Measurements from ENCODE around the gene CSTPP1.

Gene CSTPP1

DNA sequence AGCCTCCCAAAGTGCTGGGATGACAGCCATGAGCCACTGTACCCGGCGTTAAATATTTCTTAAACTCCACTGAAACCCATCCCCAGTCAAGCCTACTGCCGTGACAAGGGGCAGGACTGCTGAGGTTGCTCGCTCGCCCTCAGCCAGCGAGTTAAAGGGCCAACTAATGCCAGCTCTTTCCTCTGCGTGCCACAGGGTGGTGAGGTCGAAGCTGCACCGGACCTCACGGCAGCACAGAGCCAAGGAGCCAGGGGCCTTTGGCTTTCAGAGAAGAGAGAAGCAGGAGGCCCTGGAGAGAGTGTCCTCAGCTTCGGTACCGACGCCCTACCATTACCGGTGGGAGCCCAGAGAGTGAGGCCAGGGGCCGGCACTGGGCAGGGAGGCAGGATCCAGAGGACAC is 227.3 kb downstream of the CSTPP1 start:
- no peaks in the 10 kb centered on the region for H3K27me3 ChIP-seq (ENCODE audit: insufficient read depth, low read depth)
- TF ChIP-seq, protein P1, sequence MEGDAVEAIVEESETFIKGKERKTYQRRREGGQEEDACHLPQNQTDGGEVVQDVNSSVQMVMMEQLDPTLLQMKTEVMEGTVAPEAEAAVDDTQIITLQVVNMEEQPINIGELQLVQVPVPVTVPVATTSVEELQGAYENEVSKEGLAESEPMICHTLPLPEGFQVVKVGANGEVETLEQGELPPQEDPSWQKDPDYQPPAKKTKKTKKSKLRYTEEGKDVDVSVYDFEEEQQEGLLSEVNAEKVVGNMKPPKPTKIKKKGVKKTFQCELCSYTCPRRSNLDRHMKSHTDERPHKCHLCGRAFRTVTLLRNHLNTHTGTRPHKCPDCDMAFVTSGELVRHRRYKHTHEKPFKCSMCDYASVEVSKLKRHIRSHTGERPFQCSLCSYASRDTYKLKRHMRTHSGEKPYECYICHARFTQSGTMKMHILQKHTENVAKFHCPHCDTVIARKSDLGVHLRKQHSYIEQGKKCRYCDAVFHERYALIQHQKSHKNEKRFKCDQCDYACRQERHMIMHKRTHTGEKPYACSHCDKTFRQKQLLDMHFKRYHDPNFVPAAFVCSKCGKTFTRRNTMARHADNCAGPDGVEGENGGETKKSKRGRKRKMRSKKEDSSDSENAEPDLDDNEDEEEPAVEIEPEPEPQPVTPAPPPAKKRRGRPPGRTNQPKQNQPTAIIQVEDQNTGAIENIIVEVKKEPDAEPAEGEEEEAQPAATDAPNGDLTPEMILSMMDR (conservative IDR thresholded peaks at IDR 0.05; ENCODE audit: low read depth, low read length) = no peak
- H2AFZ ChIP-seq (ENCODE audit: low read depth) = no peak overlapping the region
- H3K4me1 ChIP-seq (ENCODE audit: low read depth, poor library complexity, severe bottlenecking) = peaks cover 3% of the 10 kb centered on the region
- H3K4me2 ChIP-seq = no peak overlapping the region
- H3K36me3 ChIP-seq (ENCODE audit: insufficient read depth) = no peaks in the 10 kb centered on the region; the same call in 1 of the 2 replicates
- no peaks in the 10 kb centered on the region for H3K79me2 ChIP-seq (ENCODE audit: insufficient read depth, low read depth)
- H4K20me1 ChIP-seq (ENCODE audit: insufficient read depth) = no peaks in the 10 kb centered on the region
- no peak overlapping the region for H3K27ac ChIP-seq
- H3K4me3 ChIP-seq (IDR thresholded peaks at IDR 0.05; ENCODE audit: insufficient read depth, low read depth, low read length) = no peak overlapping the region
- H3K9ac ChIP-seq = no peak overlapping the region

DNA sequence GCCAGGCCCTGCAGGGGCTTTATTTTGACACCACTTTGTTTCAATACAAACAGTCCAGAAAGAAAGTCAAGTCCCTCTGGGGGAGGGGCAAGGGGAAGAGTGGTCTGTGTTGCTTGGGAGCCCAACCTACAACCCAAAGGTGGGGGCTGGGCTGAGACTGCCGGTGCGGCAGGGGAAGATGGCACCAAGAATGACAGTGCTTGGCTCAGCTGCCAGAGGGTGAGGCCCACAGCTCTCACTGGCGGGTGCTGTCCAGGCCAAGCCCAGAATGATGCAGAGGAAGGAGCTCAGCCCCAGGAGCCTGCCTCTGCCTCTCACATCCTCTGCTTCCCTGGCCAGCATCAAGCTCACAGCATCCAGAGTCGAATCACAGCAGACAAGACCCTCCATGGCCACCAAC is 227.8 kb downstream of the CSTPP1 start:
- H3K4me2 ChIP-seq = no peak overlapping the region
- no peak overlapping the region for H3K27ac ChIP-seq
- TF ChIP-seq, protein P1 (conservative IDR thresholded peaks at IDR 0.05; ENCODE audit: low read depth, low read length) = no peak
- H3K9ac ChIP-seq = no peak overlapping the region
- H3K79me2 ChIP-seq (ENCODE audit: insufficient read depth, low read depth) = peaks cover 2% of the 10 kb centered on the region; the same call in 1 of the 2 replicates
- no peaks in the 10 kb centered on the region for H3K27me3 ChIP-seq (ENCODE audit: insufficient read depth, low read depth)
- H3K36me3 ChIP-seq (ENCODE audit: insufficient read depth) = no peaks in the 10 kb centered on the region; the same call in 1 of the 2 replicates
- H3K4me3 ChIP-seq (IDR thresholded peaks at IDR 0.05; ENCODE audit: insufficient read depth, low read depth, low read length) = no peak overlapping the region
- H3K4me1 ChIP-seq (ENCODE audit: low read depth, poor library complexity, severe bottlenecking) = peaks cover 3% of the 10 kb centered on the region
- no peaks in the 10 kb centered on the region for H4K20me1 ChIP-seq (ENCODE audit: insufficient read depth)
- no peak overlapping the region for H2AFZ ChIP-seq (ENCODE audit: low read depth)

DNA sequence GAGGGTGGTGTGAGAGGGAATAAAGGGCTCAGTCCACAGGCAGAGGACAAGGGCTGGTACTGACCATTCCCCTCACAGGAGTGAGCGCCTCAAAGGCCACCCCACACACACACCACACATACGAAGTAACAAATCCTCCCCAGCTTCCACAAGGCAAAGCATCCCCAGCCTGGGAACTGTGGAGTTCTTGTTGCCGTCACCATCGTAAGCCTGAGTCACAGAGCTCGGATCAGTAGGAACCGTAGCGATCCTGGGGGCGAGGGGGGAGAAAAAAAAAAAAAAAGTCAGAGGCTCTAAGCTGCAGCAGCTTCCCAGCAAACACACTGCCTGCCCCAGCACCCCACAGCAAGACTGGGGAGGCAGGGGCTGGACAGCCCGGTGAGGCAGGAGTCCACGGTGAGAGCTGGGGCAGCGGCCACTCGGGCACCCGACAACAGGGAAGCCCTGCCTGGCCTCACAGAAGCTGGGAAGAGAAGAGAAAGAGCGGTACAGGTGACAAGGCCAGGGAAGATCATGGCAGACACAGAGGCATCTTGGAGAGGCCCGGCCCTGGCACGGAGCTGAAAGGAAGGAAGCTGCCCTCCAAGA is 228.8 kb downstream of the CSTPP1 start:
- Histone ChIP-seq H3K27me3 (ENCODE audit: insufficient read depth, low read depth) (no peaks in the 10 kb centered on the region), H3K79me2 (ENCODE audit: insufficient read depth, low read depth) (peaks cover 10% of the 10 kb centered on the region), H2AFZ (ENCODE audit: low read depth) (no peak overlapping the region), H3K4me1 (ENCODE audit: low read depth, poor library complexity, severe bottlenecking) (peaks cover 3% of the 10 kb centered on the region), H3K27ac (no peak overlapping the region), H3K36me3 (ENCODE audit: insufficient read depth) (no peaks in the 10 kb centered on the region; the same call in 1 of the 2 replicates), H3K4me2 (no peak overlapping the region), H3K9ac (no peak overlapping the region), H3K4me3 (IDR thresholded peaks at IDR 0.05; ENCODE audit: insufficient read depth, low read depth, low read length) (no peak overlapping the region), H4K20me1 (ENCODE audit: insufficient read depth) (no peaks in the 10 kb centered on the region)
- TF ChIP-seq, protein P1 (conservative IDR thresholded peaks at IDR 0.05; ENCODE audit: low read depth, low read length) = no peak

DNA sequence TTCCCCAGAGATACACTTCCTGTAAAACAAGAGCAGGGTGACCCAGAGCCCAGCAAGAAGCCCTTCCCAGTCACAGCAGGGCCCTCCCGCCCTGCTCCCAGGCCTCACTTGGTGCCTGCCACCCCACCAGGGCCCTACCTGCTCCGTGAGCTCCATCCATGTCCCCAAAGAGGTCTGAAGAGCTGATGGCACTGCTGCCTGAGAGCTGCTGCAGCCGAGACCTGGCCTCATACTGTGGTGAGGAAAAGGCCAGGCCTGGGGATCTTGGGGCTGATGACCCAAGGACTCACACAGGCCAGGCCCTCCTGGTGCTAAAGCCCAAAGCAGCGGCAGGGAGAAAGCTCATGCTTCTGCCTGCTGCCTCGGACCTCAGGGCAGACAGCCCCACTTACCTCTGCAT is 229.8 kb downstream of the CSTPP1 start:
- H3K79me2 ChIP-seq (ENCODE audit: insufficient read depth, low read depth) = peaks cover 19% of the 10 kb centered on the region
- no peak overlapping the region for H3K9ac ChIP-seq
- no peaks in the 10 kb centered on the region for H4K20me1 ChIP-seq (ENCODE audit: insufficient read depth)
- no peak overlapping the region for H2AFZ ChIP-seq (ENCODE audit: low read depth)
- no peaks in the 10 kb centered on the region for H3K27me3 ChIP-seq (ENCODE audit: insufficient read depth, low read depth)
- TF ChIP-seq, protein P1 (conservative IDR thresholded peaks at IDR 0.05; ENCODE audit: low read depth, low read length) = no peak
- no peak overlapping the region for H3K27ac ChIP-seq
- H3K4me3 ChIP-seq (IDR thresholded peaks at IDR 0.05; ENCODE audit: insufficient read depth, low read depth, low read length) = no peak overlapping the region
- peaks cover 3% of the 10 kb centered on the region for H3K4me1 ChIP-seq (ENCODE audit: low read depth, poor library complexity, severe bottlenecking)
- no peaks in the 10 kb centered on the region; the same call in 1 of the 2 replicates for H3K36me3 ChIP-seq (ENCODE audit: insufficient read depth)
- H3K4me2 ChIP-seq = no peak overlapping the region

All from KMS-11 (cell line).